K562 (cell line): ENCODE results near the gene ZNF597. TPM values are rescaled to one million over a fixed set of nuclear protein-coding genes. Genes with fewer than 3 reads are reported as not detected.

ENCODE experiments used
- AFF1 ChIP-seq, 2 experiments: fragments of 450-650 bp; IDR thresholded peaks; 2 replicates each; pipeline ENCODE4 v1.6.1; 2018; ENCODE audit warnings: mild to moderate bottlenecking in 2 of 2, low read depth in 1 of 2; ENCODE audit not compliant: partially characterized antibody in 2 of 2
- BCL6 ChIP-seq: fragments of 250-450 bp; sonication (Bioruptor Pico); IDR thresholded peaks from 2 replicates; pipeline ENCODE4 v1.4.0; 2020
- FOXJ3 ChIP-seq: sonication (generic); formaldehyde crosslinking; IDR thresholded peaks from 2 replicates; pipeline ENCODE4 v1.4.0; 2020; ENCODE audit warnings: mild to moderate bottlenecking, missing genetic modification reagents
- KDM4B ChIP-seq, 2 experiments: fragments of 450-650 bp in 1 of 2; sonication (generic) in 1 of 2; IDR thresholded peaks; 2 replicates each; pipeline ENCODE4 v1.6.1; 2016 to 2017; ENCODE audit warnings: borderline replicate concordance in 2 of 2, antibody characterized with exemption in 1 of 2, low read depth in 1 of 2, mild to moderate bottlenecking in 1 of 2
- KDM5B ChIP-seq: fragments of 200-600 bp; sonication (generic); IDR thresholded peaks from 2 replicates; pipeline ENCODE4 v1.6.1; 2012; ENCODE audit warnings: low read depth, mild to moderate bottlenecking, moderate library complexity, low read length, control low read depth, inconsistent platforms; ENCODE audit not compliant: insufficient replicate concordance
- MAX ChIP-seq: sonication (generic); formaldehyde crosslinking; IDR thresholded peaks from 2 replicates; pipeline ENCODE4 v1.9.0; 2022; ENCODE audit warnings: mild to moderate bottlenecking, missing genetic modification reagents
- PML ChIP-seq: IDR thresholded peaks from 2 replicates; pipeline ENCODE4 v1.6.1; 2012; ENCODE audit warnings: low read length, inconsistent platforms
- POLR2H ChIP-seq: IDR thresholded peaks from 2 replicates; pipeline ENCODE4 v1.6.1; 2016; ENCODE audit warnings: missing genetic modification characterization, low read depth, mild to moderate bottlenecking, control low read depth, missing compliant biosample characterization, moderate library complexity
- SAP30 ChIP-seq: fragments of 200-600 bp; sonication (generic); IDR thresholded peaks from 2 replicates; pipeline ENCODE4 v1.6.1; 2012; ENCODE audit warnings: borderline replicate concordance, low read depth, mild to moderate bottlenecking, moderate library complexity, low read length, control low read depth, inconsistent platforms; ENCODE audit not compliant: insufficient read depth, poor library complexity, severe bottlenecking
- ZNF318 ChIP-seq, 2 experiments: fragments of 450-650 bp; IDR thresholded peaks; 2 replicates each; pipeline ENCODE4 v1.6.1; 2016; ENCODE audit warnings: mild to moderate bottlenecking in 2 of 2, borderline replicate concordance in 1 of 2, low read depth in 1 of 2, moderate library complexity in 1 of 2
- ZNF507 ChIP-seq: conservative IDR thresholded peaks from 2 replicates; pipeline ENCODE4 v1.6.1; 2017; ENCODE audit warnings: missing genetic modification characterization, missing compliant biosample characterization
- polyA plus RNA-seq, 8 experiments: library from polyadenylated mRNA; depleted of rRNA in 4 of 8; stranded (reverse) in 5 of 8; unstranded in 3 of 8; fragments of >200 nt; fragmentation: Nextera tagmentation in 2 of 8; fragmentation: Illumina TruSeq in 1 of 8; extraction: Ambion mirVana in 2 of 8; extraction: Trizol in 1 of 8; gene quantifications; 2 replicates each; pipeline versions ENCODE4 v1.2.1 to v1.2.3, GENCODE V29; 2011 to 2014; ENCODE audit warnings: inconsistent platforms in 1 of 8, missing spikeins in 1 of 8
- total RNA-seq, 7 experiments: library from RNA; depleted of rRNA in 6 of 7; stranded (reverse); fragments of >200 nt in 6 of 7; fragmentation: Illumina TruSeq in 2 of 7; extraction: Trizol in 2 of 7; gene quantifications; 2 replicates each; pipeline versions ENCODE4 v1.2.1 to v1.2.3, GENCODE V29; 2011 to 2021; ENCODE audit warnings: low replicate concordance in 1 of 7
- TF ChIP-seq, protein P1 (sequence below): IDR thresholded peaks from 2 replicates; pipeline ENCODE4 v1.6.1; 2011; ENCODE audit warnings: borderline replicate concordance, low read depth, mild to moderate bottlenecking, moderate library complexity, low read length; ENCODE audit not compliant: insufficient read depth, poor library complexity, severe bottlenecking

Gene ZNF597
- total and polyA plus RNA-seq, 9 of the 15 experiments (the other 6 are each of a cell fraction or from before 2014, with no cell fraction given): 0.14 to 0.68 (median 0.42) TPM

GRCh38 chr16:3388325-3388724 lies 55.0 kb downstream of the ZNF597 start (continued):
- TF ChIP-seq AFF1 (IDR thresholded peaks at IDR 0.05; ENCODE audit: low read depth in 1 of 2, partially characterized antibody in 2 of 2) (no peak), POLR2H (tag) (no peak), ZNF318 (IDR thresholded peaks at IDR 0.05; ENCODE audit: borderline replicate concordance in 1 of 2, low read depth in 1 of 2) (no peak), BCL6 (CRISPR knock-in tag) (no peak), KDM5B (no peak), PML (peak; percentile 78), ZNF507 (no peak), KDM4B (IDR thresholded peaks at IDR 0.05; ENCODE audit: borderline replicate concordance in 2 of 2, low read depth in 1 of 2) (no peak), SAP30 (no peak), FOXJ3 (CRISPR knock-in tag) (no peak), MAX (CRISPR knock-in tag) (no peak)
- TF ChIP-seq, protein P1, sequence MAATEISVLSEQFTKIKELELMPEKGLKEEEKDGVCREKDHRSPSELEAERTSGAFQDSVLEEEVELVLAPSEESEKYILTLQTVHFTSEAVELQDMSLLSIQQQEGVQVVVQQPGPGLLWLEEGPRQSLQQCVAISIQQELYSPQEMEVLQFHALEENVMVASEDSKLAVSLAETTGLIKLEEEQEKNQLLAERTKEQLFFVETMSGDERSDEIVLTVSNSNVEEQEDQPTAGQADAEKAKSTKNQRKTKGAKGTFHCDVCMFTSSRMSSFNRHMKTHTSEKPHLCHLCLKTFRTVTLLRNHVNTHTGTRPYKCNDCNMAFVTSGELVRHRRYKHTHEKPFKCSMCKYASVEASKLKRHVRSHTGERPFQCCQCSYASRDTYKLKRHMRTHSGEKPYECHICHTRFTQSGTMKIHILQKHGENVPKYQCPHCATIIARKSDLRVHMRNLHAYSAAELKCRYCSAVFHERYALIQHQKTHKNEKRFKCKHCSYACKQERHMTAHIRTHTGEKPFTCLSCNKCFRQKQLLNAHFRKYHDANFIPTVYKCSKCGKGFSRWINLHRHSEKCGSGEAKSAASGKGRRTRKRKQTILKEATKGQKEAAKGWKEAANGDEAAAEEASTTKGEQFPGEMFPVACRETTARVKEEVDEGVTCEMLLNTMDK: no peak
